HepG2 (cell line): ENCODE measurements around the gene SPANXB1. TPM values are rescaled to one million over a fixed set of nuclear protein-coding genes. Genes with fewer than 3 reads are reported as not detected.
"Not testable (repeated sequence)": the region's sequence is repeated elsewhere in the genome, so short reads cannot be mapped to it uniquely, and the experiment has no call there.

Experiments
- ATAC-seq: fragments of 200-7000 bp; cut with Tn5 transposase; 3 replicates; pipeline ENCODE4 v1.9.1; 2020; ENCODE audit warnings: mild to moderate bottlenecking, moderate library complexity
- Bru-seq: library from RNA; stranded (reverse); fragments of 400-500 nt; gene quantifications from one replicate; lab custom pipeline; 2021; lab: Mats Ljungman, UMichigan
- BruChase-seq, 2 experiments: library from RNA; stranded (reverse); fragments of 400-500 nt; gene quantifications; one replicate each; lab custom pipeline; 2021; lab: Mats Ljungman, UMichigan
- BruUV-seq: library from RNA; stranded (reverse); fragments of 400-500 nt; replicated peaks from 2 replicates; lab custom pipeline; 2021; lab: Mats Ljungman, UMichigan
- CTCF ChIA-PET: fragments of 300-600 bp; formaldehyde crosslinking; extraction: SDS; loops from one replicate; lab custom pipeline; 2021; ENCODE audit warnings: low total read pairs, inconsistent platforms, low intra/inter-chr PET ratio; lab: Yijun Ruan, JAX
- POLR2A ChIA-PET: fragments of 350-600 bp; sonication (Branson Sonifier 250); formaldehyde crosslinking; loops from one replicate; lab custom pipeline; 2020; ENCODE audit warnings: antibody characterized with exemption, inconsistent platforms; lab: Yijun Ruan, JAX
- DNase-seq: peaks from one replicate; pipeline ENCODE4 v3.0.0-alpha.2; 2015; ENCODE audit warnings: low spot score
- FAIRE-seq: peaks from 3 replicates; lab custom pipeline; 2011; peaks lifted over from hg19 to GRCh38; lab: Jason Lieb, UNC
- H2AFZ ChIP-seq: one replicate; pipeline ENCODE4 v1.6.1; 2011; ENCODE audit warnings: low read length, inconsistent platforms
- H3K27ac ChIP-seq: fragments of 300-600 bp; 3 replicates; pipeline ENCODE4 v1.8.0; 2011; ENCODE audit warnings: mixed run types, mild to moderate bottlenecking, mixed read lengths, low read length, inconsistent platforms; ENCODE audit not compliant: insufficient read depth; ENCODE audit errors: extremely low read length
- H3K27me3 ChIP-seq, 2 experiments: fragments of 200-600 bp in 1 of 2; 2 replicates in 1 of 2; 3 replicates in 1 of 2; pipeline versions ENCODE4 v1.6.0 to v1.8.0; 2011; ENCODE audit warnings: low read length in 2 of 2, mild to moderate bottlenecking in 2 of 2, moderate library complexity in 2 of 2, inconsistent platforms in 1 of 2; ENCODE audit not compliant: insufficient read depth in 2 of 2, control insufficient read depth in 1 of 2
- H3K36me3 ChIP-seq, 2 experiments: fragments of 200-600 bp in 1 of 2; replicated peaks in 1 of 2; 2 replicates in 1 of 2; 3 replicates in 1 of 2; pipeline versions ENCODE4 v1.5.1 to v1.8.0; 2011; ENCODE audit warnings: low read length in 2 of 2, inconsistent platforms in 1 of 2; ENCODE audit not compliant: insufficient read depth in 2 of 2, control insufficient read depth in 1 of 2
- H3K4me1 ChIP-seq: 2 replicates; pipeline ENCODE4 v1.5.1; 2012; ENCODE audit warnings: low read length, inconsistent platforms; ENCODE audit not compliant: insufficient read depth
- H3K4me2 ChIP-seq: 2 replicates; pipeline ENCODE4 v1.6.0; 2011; ENCODE audit warnings: low read depth, low read length, inconsistent platforms
- H3K4me3 ChIP-seq, 3 experiments: fragments of 200-600 bp in 1 of 3; sonication (generic), shearing (Covaris generic) in 1 of 3; replicated peaks in 1 of 3; 2 replicates each; pipeline ENCODE4 v1.5.1; 2011 to 2016; ENCODE audit warnings: low read length in 3 of 3, inconsistent platforms in 2 of 3, low read depth in 2 of 3, mild to moderate bottlenecking in 2 of 3, control low read depth in 1 of 3, mixed read lengths in 1 of 3; ENCODE audit not compliant: insufficient read depth in 1 of 3
- H3K79me2 ChIP-seq: one replicate; pipeline ENCODE4 v1.6.1; 2011; ENCODE audit warnings: low read length, inconsistent platforms; ENCODE audit not compliant: insufficient read depth
- H3K9ac ChIP-seq: 2 replicates; pipeline ENCODE4 v1.6.0; 2011; ENCODE audit warnings: mild to moderate bottlenecking, low read depth, low read length, inconsistent platforms; ENCODE audit not compliant: insufficient read depth
- H3K9me3 ChIP-seq: 2 replicates; pipeline ENCODE4 v1.5.1; 2012; ENCODE audit warnings: mild to moderate bottlenecking, low read length
- H4K20me1 ChIP-seq: 2 replicates; pipeline ENCODE4 v1.6.0; 2011; ENCODE audit warnings: inconsistent platforms, mild to moderate bottlenecking, low read length, moderate library complexity; ENCODE audit not compliant: insufficient read depth
- GATAD1 ChIP-seq: IDR thresholded peaks from 2 replicates; pipeline ENCODE4 v1.6.1; 2016; ENCODE audit warnings: missing genetic modification reagents, missing compliant biosample characterization
- PCBP2 ChIP-seq: fragments of 200-400 bp; formaldehyde crosslinking; optimal IDR thresholded peaks from 2 replicates; pipeline ENCODE3; 2018; ENCODE audit warnings: low read length, low read depth; ENCODE audit not compliant: poor library complexity, severe bottlenecking
- ZNF432 ChIP-seq: sonication (generic); formaldehyde crosslinking; IDR thresholded peaks from 2 replicates; pipeline ENCODE4 v1.5.0; 2020; ENCODE audit warnings: missing genetic modification reagents, mild to moderate bottlenecking, borderline replicate concordance
- ZNF644 ChIP-seq: IDR thresholded peaks from 2 replicates; pipeline ENCODE4 v1.6.1; 2016; ENCODE audit warnings: low read depth
- WGBS: methylation state at CpG from one replicate; pipeline ENCODE4 v1.1.6; 2017; ENCODE audit warnings: low lambda C conversion rate; 5-methylcytosine and 5-hydroxymethylcytosine counted together
- in situ Hi-C: cut with HindIII; loops from 2 replicates; pipeline ENCODE4 v1.10.0; 2017; ENCODE audit warnings: low pct_unique_long_range_greater_than_20kb; ENCODE audit not compliant: extremely low pct_ligation_motif_present
- intact Hi-C: fragments of 100-400 bp; cut with micrococcal nuclease; formaldehyde crosslinking; loops from one replicate; pipeline ENCODE4 v1.10.0; 2022; ENCODE audit not compliant: unreplicated experiment
- long read RNA-seq, 2 experiments: library from RNA in 1 of 2; library from polyadenylated mRNA in 1 of 2; stranded (forward) in 1 of 2; unstranded in 1 of 2; transcript quantifications; one replicate each; pipeline ENCODE4 v2.0.0, GENCODE V29; 2019 to 2022
- polyA minus RNA-seq, 3 experiments: library from RNA; depleted of rRNA, polyadenylated mRNA; stranded (reverse); fragments of >200 nt; gene quantifications; 2 replicates each; pipeline ENCODE4 v1.2.3, GENCODE V29; 2011; ENCODE audit warnings: low replicate concordance in 1 of 3
- polyA plus RNA-seq, 8 experiments: library from polyadenylated mRNA; depleted of rRNA in 3 of 8; stranded (reverse) in 7 of 8; unstranded in 1 of 8; fragments of >200 nt; fragmentation: Illumina TruSeq in 4 of 8; extraction: Trizol in 4 of 8; gene quantifications; 2 replicates each; pipeline versions ENCODE4 v1.2.1 to v1.2.3, GENCODE V29; 2011 to 2016; ENCODE audit warnings: low read depth in 4 of 8, missing spikeins in 1 of 8, mixed read lengths in 1 of 8; ENCODE audit not compliant: insufficient read depth in 1 of 8
- total RNA-seq, 5 experiments: library from RNA; depleted of rRNA; stranded (reverse); fragments of >200 nt; fragmentation: Illumina TruSeq; extraction: Trizol; gene quantifications; 2 replicates each; pipeline ENCODE4 v1.2.3, GENCODE V29; 2016; ENCODE audit warnings: low read depth in 1 of 5
- TF ChIP-seq, protein P1 (sequence below): sonication (generic); formaldehyde crosslinking; IDR thresholded peaks from 2 replicates; pipeline ENCODE4 v1.4.0; 2020; ENCODE audit warnings: missing genetic modification reagents, borderline replicate concordance
- TF ChIP-seq, protein P2 (sequence below): IDR thresholded peaks from 2 replicates; pipeline ENCODE4 v1.6.1; 2016; ENCODE audit warnings: low read depth, missing genetic modification reagents, missing compliant biosample characterization

The SPANXB1 gene, protein sequence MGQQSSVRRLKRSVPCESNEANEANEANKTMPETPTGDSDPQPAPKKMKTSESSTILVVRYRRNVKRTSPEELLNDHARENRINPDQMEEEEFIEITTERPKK
- total RNA-seq (2016; rRNA removed; fragmentation: Illumina TruSeq; extraction: Trizol) (not detected in 2 replicates), polyA plus RNA-seq (2011; rRNA removed) (not detected in 2 replicates), polyA minus RNA-seq (2011; rRNA and poly(A)+ RNA removed; ENCODE audit: low replicate concordance) (not detected in 2 replicates), Bru-seq, nascent RNA (not detected), BruChase-seq, experiment 1, labeled RNA remaining after a 6-hour chase (not detected), BruChase-seq, experiment 2, labeled RNA remaining after a 2-hour chase (not detected)
- total RNA-seq (2016; cell fraction: cytosol; rRNA removed; fragmentation: Illumina TruSeq; extraction: Trizol; ENCODE audit: low read depth): not detected in 2 replicates
- total RNA-seq (2016; cell fraction: insoluble cytoplasmic fraction; rRNA removed; fragmentation: Illumina TruSeq; extraction: Trizol): not detected in 2 replicates
- total RNA-seq (2016; cell fraction: membrane; rRNA removed; fragmentation: Illumina TruSeq; extraction: Trizol): not detected in 2 replicates
- not detected in 2 replicates for total RNA-seq (2016; cell fraction: nucleus; rRNA removed; fragmentation: Illumina TruSeq; extraction: Trizol)
- not detected in 2 replicates for polyA plus RNA-seq (2011; cell fraction: cytosol; rRNA removed)
- not detected in 2 replicates for polyA plus RNA-seq (2011; cell fraction: nucleus; rRNA removed)
- polyA plus RNA-seq (2012): not detected in 2 replicates
- polyA plus RNA-seq (2016; cell fraction: cytosol; fragmentation: Illumina TruSeq; extraction: Trizol; ENCODE audit: low read depth): not detected in 2 replicates
- not detected in 2 replicates for polyA plus RNA-seq (2016; cell fraction: insoluble cytoplasmic fraction; fragmentation: Illumina TruSeq; extraction: Trizol; ENCODE audit: low read depth)
- not detected in 2 replicates for polyA plus RNA-seq (2016; cell fraction: membrane; fragmentation: Illumina TruSeq; extraction: Trizol; ENCODE audit: low read depth)
- polyA plus RNA-seq (2016; cell fraction: nucleus; fragmentation: Illumina TruSeq; extraction: Trizol; ENCODE audit: insufficient read depth, low read depth): not detected in 2 replicates
- not detected in 2 replicates for polyA minus RNA-seq (2011; cell fraction: cytosol; rRNA and poly(A)+ RNA removed)
- not detected in 2 replicates for polyA minus RNA-seq (2011; cell fraction: nucleus; rRNA and poly(A)+ RNA removed)
- long read RNA-seq, experiment 1: 0 reads
- long read RNA-seq, experiment 2: 0 reads

DNA sequence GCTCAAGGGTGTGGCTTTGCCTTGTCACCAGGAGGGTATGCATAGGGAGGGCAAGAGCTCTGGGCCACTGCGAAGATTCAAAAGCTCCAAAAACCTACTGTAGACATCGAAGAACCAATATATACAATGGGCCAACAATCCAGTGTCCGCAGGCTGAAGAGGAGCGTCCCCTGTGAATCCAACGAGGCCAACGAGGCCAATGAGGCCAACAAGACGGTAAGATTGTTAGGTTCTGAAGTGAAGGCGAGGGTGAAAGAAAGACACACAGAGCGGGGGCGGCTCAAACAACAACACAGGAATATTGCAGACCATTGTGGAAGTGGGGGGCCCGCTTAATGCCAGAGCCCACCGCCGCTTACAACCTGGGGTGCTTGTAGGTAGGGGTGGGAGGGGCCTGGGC is at the start of gene SPANXB1:
Gene SPANXB1 (plus strand): TSS at position 27 of the 400 bp plus-strand sequence. CDS start 100 bp downstream, at position 127.
- H2AFZ ChIP-seq, H3K9ac ChIP-seq, H3K27me3 ChIP-seq, DNase-seq, H3K79me2 ChIP-seq, CTCF ChIA-PET, H3K4me3 ChIP-seq, FAIRE-seq, H3K9me3 ChIP-seq, H3K4me1 ChIP-seq, H4K20me1 ChIP-seq, BruUV-seq, H3K27ac ChIP-seq, ATAC-seq, H3K4me2 ChIP-seq, in situ Hi-C loops, intact Hi-C loops, H3K36me3 ChIP-seq, POLR2A ChIA-PET: not testable (repeated sequence)
- WGBS: 44% methylated on average over 13 of the region's 13 CpGs

DNA sequence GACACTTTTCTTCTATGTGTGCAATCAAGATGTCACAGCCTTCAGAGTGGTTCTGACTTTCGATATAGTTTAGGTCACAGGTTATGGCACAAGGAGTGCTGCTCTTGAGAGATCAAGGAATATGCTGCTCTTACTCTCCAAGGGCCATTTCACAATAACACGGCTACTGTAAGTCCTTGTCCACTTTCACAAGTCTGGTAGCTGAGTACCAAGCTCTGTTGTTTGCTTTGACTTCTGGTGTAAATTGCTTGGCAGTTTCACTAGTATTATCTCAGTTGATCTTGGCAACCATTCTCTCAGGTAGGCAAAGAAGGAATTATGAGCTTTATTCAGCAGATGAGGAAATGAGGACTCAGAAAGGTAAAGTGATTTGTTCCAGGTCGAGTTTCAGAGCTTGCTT is 35.4 kb upstream of the SPANXB1 start:
- no TSS peak for BruUV-seq
- no peaks in the 10 kb centered on the region for H3K36me3 ChIP-seq
- WGBS: 0% methylated on average over 2 of the region's 3 CpGs
- H2AFZ ChIP-seq: no peak overlapping the region
- no peaks in the 10 kb centered on the region for H3K27me3 ChIP-seq
- in situ Hi-C loops (no loop called here), intact Hi-C loops (no loop called here)
- H3K4me2 ChIP-seq: no peak overlapping the region
- no peak for ATAC-seq
- H4K20me1 ChIP-seq: no peaks in the 10 kb centered on the region
- H3K27ac ChIP-seq: no peak overlapping the region
- ChIA-PET POLR2A (no interaction called here), CTCF (no interaction called here)
- DNase-seq: no peak
- no peaks in the 10 kb centered on the region for H3K9me3 ChIP-seq
- no peaks in the 10 kb centered on the region for H3K4me1 ChIP-seq
- no peak overlapping the region for H3K9ac ChIP-seq
- FAIRE-seq: no peak
- no peaks in the 10 kb centered on the region for H3K79me2 ChIP-seq
- H3K4me3 ChIP-seq: no peak overlapping the region
- TF ChIP-seq ZNF432 (CRISPR knock-in tag) (no peak), GATAD1 (no peak), PCBP2 (no peak), ZNF644 (CRISPR knock-in tag) (no peak)
- TF ChIP-seq, protein P1, sequence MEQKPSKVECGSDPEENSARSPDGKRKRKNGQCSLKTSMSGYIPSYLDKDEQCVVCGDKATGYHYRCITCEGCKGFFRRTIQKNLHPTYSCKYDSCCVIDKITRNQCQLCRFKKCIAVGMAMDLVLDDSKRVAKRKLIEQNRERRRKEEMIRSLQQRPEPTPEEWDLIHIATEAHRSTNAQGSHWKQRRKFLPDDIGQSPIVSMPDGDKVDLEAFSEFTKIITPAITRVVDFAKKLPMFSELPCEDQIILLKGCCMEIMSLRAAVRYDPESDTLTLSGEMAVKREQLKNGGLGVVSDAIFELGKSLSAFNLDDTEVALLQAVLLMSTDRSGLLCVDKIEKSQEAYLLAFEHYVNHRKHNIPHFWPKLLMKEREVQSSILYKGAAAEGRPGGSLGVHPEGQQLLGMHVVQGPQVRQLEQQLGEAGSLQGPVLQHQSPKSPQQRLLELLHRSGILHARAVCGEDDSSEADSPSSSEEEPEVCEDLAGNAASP: no peak
- TF ChIP-seq, protein P2, sequence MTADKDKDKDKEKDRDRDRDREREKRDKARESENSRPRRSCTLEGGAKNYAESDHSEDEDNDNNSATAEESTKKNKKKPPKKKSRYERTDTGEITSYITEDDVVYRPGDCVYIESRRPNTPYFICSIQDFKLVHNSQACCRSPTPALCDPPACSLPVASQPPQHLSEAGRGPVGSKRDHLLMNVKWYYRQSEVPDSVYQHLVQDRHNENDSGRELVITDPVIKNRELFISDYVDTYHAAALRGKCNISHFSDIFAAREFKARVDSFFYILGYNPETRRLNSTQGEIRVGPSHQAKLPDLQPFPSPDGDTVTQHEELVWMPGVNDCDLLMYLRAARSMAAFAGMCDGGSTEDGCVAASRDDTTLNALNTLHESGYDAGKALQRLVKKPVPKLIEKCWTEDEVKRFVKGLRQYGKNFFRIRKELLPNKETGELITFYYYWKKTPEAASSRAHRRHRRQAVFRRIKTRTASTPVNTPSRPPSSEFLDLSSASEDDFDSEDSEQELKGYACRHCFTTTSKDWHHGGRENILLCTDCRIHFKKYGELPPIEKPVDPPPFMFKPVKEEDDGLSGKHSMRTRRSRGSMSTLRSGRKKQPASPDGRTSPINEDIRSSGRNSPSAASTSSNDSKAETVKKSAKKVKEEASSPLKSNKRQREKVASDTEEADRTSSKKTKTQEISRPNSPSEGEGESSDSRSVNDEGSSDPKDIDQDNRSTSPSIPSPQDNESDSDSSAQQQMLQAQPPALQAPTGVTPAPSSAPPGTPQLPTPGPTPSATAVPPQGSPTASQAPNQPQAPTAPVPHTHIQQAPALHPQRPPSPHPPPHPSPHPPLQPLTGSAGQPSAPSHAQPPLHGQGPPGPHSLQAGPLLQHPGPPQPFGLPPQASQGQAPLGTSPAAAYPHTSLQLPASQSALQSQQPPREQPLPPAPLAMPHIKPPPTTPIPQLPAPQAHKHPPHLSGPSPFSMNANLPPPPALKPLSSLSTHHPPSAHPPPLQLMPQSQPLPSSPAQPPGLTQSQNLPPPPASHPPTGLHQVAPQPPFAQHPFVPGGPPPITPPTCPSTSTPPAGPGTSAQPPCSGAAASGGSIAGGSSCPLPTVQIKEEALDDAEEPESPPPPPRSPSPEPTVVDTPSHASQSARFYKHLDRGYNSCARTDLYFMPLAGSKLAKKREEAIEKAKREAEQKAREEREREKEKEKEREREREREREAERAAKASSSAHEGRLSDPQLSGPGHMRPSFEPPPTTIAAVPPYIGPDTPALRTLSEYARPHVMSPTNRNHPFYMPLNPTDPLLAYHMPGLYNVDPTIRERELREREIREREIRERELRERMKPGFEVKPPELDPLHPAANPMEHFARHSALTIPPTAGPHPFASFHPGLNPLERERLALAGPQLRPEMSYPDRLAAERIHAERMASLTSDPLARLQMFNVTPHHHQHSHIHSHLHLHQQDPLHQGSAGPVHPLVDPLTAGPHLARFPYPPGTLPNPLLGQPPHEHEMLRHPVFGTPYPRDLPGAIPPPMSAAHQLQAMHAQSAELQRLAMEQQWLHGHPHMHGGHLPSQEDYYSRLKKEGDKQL (CRISPR knock-in tag): no peak
